ENCODE results near the gene OR10G3.
"Not testable (repeated sequence)": the region's sequence is repeated elsewhere in the genome, so short reads cannot be mapped to it uniquely, and the experiment has no call there.

The OR10G3 gene, protein sequence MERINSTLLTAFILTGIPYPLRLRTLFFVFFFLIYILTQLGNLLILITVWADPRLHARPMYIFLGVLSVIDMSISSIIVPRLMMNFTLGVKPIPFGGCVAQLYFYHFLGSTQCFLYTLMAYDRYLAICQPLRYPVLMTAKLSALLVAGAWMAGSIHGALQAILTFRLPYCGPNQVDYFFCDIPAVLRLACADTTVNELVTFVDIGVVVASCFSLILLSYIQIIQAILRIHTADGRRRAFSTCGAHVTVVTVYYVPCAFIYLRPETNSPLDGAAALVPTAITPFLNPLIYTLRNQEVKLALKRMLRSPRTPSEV

DNA sequence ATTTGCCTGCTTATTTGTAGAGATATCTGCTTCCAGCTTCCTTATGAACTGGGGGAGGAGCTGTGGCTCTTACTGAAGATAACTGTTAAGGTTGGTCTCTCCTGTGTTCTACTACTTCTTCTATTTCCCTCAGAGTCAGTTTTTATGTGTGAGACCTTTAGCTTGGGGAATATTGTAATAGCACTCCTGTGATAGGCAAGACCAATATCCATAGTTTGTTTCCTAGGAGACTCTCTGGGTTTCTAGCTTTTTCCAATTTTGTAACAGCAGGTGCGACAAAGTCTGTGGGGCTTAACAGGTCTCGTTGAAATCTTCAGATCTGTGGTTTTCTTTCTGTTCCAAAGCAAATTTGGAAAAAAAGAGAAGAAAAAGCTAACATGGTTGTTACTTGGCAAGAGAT is at the start of gene OR10G3:
Gene OR10G3 (minus strand): TSS at position 101 of the 400 bp plus-strand sequence. CDS start 9,332 bp downstream, outside the sequence.
- DNase-seq (ENCODE audit: low read depth), result no peak

DNA sequence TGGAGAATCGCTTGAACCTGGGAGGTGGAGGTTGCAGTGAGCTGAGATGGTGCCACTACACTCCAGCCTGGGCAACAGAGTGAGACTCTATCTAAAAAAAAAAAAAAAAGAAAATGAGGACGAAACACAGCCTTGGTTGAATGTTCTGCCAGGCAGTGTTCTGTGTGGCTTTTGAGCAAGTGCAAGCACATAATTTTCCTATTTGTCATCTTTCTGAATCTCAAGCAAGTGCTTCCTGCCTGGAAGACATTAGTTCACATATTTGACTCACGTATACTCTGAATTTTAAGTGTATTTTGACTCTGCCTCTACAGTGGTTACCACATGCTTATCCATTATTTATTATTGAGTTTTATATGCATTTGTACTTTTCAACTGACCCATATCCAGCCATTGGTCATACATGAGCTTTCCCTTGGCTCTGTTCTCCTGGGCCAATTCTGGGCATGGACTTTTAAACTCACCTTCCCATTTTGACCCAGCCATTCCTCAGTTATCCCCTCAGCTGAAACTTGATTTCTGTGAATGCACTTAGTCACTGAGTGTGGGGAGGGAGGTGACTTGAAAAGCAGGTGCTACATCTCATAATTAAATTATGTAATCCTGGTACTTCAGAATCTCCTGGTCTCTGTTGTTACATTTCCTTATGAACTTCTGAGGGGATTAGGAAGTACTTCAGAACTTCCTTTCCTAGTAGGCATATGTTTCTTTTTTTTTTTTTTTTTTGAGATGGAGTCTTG is 46.8 kb upstream of the OR10G3 start:
- DNase-seq (ENCODE audit: low read depth), result no peak

DNA sequence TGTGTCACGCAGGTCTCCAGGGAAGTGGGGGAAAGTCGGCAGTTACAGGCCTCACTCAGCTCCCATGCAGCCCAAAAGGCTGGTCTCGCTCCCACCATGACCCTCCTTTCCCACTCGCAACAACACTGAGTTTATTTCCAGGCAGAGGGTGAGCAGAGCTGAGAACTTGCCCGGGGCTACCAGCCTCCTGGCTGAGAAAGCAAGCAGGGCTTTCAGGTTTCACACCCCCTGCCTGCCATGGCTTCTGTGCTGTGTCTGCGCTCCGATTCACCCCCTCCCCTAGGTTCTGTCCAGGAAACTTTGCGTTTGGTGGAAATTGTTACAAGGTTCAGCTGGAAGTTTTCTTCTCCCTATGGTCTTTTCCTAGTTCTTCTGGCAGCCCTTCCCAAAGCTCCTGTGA is 37.7 kb upstream of the OR10G3 start:
- no peak for DNase-seq (ENCODE audit: low read depth)

DNA sequence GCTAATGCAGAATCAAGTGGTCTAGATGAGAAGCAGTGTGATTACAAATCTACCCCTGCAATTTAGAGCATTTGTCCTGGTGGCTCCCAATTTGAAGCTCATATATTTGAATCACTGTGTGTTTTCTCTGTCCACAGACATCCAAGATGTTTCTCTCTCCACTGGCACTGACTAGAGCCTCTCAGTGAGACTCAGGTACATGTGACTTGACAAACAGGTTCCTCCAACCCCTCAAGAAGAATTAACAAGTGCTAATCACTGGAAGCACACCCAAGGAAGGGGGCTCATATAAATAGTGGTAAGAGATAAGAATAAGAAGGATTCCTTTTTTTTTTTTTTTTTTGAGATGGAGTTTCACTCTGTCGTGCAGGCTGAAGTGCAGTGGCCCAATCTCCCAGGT is 34.4 kb upstream of the OR10G3 start:
- DNase-seq (ENCODE audit: low read depth), result no peak

DNA sequence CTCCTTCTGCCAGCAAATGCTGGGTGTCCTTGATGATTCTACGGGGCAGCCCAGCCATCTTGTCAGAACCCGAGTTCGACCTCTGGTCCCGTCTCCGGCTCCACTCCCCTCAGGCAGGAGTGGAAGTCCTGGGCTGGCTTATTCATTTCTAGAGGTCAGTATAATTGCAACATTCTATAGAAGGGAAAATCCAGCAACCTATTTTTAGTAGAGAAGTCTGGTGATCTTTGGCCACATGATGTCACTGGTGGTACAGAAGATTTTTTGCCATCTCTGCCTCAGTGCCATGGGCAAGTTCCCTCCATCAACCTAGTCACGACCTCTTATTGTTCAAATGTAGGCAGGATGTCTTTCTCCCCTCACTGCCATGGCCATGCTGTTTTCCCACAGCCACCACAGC is 32.4 kb upstream of the OR10G3 start:
- no peak for DNase-seq (ENCODE audit: low read depth)

DNA sequence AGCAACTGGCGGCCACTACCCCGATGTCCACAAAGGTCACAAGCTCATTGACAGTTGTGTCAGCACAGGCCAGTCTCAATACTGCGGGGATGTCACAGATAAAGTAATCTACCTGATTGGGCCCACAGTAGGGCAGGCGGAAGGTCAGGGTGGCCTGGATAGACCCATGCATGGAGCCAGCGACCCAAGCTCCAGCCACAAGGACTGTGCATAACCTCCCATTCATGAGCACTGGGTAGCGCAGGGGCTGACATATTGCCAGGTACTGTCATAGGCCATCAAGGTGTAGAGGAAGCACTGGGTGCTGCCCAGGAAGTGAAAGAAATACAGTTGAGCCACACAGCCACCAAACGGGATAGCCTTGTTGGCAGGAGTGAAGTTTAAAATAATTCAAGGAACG is 22.3 kb upstream of the OR10G3 start:
- DNase-seq (ENCODE audit: low read depth), result not testable (repeated sequence)

DNA sequence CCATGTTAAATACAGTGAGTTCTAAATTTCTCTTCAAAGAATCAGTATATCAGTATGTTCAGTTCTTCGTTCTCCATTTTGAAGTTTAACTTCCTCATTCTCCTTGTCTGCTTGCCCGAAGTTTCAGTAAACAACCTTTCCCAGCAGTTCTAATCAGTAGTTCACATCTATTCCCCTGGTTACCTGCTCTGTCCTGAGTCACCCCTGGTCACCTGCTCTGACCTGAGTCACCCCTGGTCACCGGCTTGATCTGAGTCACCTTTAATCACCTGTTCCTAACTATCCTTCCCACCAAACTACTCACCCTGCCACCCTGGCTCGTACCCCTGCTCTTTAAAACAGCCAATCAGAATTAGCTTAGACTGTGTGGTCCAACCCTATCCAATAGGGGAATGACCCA is 9.4 kb upstream of the OR10G3 start:
- DNase-seq (ENCODE audit: low read depth), result no peak

DNA sequence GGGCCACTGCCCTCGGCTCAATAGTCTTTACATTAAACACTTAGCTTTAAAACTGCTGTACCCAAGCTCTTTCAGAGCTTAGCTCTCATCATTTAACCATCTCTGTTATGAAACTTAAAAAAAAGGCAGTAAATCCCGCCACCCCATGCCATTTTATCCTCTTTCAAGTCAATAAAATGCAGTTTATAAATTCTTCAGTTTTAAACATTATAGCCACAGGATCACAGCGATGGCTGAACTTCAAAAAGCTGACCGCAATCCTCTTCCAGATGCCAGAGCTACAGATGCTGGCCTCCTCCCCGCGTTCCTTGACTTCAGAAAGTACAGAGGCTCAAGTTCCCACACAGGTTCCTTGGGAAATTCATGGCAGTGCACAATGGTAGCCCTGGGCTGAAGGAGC is 4.2 kb downstream of the OR10G3 start:
- DNase-seq (ENCODE audit: low read depth), result no peak

DNA sequence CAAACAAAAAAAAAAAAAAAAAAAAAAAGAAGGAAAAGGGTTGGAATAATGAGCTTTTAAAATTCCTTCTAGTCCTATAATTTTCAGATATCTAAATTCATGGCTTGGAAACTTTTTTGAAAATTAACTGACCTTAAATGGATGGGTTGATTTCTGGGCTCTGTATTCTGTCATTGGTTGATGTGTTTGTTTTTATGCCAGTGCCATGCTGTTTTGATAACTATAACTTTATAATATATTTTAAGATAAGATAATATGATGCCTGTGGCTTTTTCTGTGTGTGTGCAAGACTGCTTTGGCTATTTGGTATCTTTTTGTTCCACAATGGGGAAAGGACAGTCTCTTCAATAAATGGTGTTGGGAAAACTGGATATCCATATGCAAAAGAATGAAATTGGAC is 7.3 kb downstream of the OR10G3 start:
- DNase-seq (ENCODE audit: low read depth), result no peak

DNA sequence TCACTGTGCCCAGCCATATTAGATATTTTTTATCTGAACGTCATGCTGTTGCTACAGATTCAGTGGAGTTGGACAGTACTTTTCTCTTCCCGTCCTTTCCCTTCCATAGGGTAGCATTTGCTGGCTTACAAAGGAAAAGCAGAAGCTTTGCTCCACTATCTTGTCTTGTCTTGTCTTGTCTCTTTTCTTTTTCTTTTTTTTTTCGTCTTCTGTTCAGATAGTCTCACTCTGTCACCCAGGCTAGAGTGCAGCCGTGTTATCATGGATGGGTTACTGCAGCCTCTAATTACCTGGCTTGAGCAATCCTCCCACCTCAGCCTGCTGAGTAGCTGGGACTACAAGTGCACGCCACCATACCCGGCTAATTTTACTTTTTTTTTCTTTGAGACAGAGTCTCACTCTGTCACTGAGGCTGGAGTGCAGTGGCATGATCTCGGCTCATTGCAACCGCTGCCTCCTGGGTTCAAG is 21.1 kb downstream of the OR10G3 start:
- no peak for DNase-seq (ENCODE audit: low read depth)

DNA sequence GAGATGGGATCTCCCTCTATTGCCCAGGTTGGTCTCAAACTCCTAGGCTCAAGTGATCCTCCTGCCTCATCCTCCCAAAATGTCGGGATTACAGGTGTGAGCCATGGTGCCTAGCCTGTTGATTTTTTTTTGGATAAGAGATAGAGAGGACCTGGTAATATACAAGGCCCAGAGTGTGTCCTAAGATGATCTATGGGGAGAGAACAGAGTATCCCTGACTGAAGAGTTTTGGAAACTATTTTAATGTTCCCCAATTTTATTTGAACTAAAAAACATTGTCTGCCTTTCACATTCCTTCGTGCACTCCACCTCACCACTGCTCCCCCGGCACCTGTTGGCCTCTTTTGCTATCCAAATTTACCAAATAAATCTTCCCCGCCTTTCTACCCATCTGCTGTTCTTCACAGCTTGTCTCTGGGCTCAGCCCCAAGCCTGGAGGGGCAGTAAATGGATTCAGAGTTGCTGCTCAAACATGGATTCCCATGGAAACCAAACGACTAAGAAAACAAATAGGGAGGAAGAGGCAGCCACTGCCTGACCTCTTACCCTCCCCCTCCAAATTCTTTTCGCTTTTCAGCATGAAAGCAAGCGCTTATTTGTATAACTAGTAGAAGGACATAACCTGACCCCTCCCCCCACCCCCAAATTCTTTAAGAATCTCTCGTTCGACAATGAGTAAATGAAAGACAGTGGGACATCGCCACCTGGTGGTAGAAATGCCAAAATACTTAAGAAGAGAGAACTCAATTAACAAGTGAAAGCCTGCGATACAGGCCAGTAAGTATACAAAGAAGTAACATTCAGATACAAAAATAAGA is 22.6 kb downstream of the OR10G3 start:
- peak; percentile 52 for DNase-seq (ENCODE audit: low read depth)

DNA sequence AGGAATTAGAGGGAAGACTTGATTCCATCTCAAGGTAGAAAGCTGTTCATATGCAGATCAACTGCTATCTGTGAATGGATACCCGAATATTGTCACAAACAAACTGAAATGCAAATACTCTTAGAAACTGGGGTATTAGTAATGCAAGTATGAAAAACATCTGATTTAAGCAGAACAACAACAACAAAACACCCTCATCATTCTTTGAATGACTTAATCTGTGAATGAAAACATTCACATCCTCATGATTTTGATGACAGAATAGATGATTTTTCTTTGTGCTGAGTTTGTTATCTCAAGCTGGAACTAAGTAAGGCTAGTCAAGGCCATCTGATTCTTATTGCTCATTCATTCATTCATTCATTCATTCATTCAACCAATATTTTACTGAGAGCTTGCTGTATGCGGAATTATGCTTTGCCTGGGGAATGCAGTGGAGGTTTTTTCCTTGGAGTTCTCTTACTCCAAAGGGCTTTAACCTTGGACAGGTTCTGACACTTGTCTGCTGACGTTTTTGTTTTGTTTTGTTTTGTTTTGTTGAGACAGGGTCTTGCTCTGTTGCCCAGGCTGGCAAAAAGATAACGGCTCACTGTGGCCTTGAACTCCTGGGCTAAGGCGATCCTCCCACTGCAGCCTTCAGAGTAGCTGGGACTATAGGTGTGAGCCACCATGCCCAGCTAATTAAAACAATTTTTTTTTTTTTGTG is 23.3 kb downstream of the OR10G3 start:
- DNase-seq (ENCODE audit: low read depth), result no peak

DNA sequence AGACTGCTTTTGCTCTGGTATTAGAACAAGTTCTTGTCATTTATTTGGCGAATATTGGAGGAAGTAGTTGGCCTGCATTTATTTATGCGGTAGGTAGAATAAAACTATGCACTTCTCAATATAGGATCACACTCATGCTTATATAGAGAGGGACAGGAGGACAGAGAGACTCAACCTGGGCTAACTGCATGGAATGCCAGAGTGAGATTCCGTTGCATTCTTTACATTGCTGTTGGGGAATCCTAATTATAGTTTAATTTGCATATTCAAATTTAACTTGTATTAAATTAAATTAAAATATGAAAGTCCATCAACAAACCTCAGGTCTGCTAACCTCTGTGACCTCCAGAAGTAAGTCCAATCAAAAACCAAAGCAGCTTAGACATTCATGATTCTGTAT is 26.6 kb downstream of the OR10G3 start:
- no peak for DNase-seq (ENCODE audit: low read depth)

DNA sequence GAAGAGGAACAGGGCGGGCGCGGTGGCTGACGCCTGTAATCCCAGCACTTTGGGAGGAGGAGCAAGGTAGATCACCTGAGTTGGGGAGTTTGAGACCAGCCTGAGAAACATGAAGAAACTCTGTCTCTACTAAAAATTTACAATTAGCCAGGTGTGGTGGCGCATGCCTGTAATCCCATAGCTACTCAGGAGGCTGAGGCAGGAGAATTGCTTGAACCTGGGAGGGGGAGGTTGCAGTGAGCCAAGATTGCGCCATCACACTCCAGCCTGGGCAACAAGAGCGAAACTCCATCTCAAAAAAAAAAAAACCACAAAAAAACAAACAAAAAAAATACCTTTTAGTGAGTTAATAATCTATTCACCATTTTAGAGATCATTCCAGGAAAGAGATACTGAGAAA is 35.3 kb downstream of the OR10G3 start:
- not testable (repeated sequence) for DNase-seq (ENCODE audit: low read depth)

DNA sequence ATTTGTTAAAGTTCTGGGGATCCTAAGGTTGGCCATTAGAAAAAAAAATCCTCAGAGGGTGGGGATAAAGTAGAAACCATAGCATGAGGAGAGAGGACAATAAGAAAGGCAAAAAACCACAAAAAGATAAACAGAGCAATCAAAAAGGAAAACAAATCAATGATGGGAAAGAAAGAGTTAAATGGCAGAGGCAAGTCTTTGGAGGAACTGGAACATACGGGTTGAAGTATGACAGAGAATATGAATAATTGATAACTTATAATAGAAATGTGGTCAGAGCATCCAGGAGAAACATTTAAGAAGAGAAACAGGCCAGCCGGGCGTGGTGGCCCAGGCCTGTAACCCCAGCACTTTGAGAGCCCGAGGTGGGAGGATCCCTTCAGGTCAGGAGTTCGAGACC is 35.9 kb downstream of the OR10G3 start:
- no peak for DNase-seq (ENCODE audit: low read depth)

DNA sequence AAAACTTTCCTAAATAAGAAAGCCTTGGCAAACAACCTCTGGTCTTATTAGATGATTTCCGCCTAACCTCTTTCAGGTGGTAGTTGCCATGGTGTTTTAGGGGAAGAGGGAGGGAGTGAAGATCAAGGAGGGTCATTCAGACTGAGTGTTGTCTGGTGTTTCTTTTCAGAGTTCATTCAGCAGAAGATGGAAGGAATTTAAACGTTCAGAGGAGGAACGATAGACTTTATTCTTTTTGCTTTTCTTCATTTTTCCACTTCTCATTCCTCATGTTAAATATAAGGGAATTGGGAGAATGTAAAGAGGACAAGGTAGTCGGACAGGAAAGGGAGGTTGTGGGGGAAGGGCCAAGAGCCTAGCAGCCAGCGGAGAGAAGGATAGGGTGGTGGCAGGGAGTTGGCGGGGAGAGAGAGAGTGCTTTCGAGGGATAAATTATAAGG is 36.3 kb downstream of the OR10G3 start:
- no peak for DNase-seq (ENCODE audit: low read depth)

DNA sequence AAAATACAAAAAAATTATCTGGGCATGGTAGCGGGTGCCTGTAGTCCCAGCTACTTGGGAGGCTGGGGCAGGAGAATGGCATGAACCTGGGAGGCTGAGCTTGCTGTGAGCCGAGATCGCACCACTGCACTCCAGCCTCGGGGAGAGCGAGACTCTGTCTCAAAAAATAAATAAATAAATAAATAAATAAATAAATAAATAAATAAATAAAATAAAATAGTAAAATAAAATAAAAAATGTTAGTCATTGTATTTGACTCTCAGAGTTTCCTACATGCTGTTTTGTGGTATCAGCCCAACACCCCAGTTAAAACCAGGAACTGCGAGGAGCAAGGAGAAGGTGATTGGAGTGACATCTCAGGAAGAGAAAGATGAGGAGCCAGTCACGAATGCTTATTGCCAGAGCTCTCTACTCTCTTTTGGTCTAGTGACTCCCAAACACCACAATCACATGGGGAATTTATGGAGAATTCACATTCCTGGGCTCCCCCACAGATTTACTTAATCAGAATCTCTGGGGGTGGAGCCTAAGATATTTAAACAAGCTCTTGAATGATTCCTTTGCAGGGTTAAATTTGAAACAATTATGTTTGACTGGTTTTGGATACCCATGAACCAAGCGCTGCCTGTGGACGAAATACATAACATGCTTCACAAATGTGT is 38.3 kb downstream of the OR10G3 start:
- DNase-seq (ENCODE audit: low read depth), result no peak

DNA sequence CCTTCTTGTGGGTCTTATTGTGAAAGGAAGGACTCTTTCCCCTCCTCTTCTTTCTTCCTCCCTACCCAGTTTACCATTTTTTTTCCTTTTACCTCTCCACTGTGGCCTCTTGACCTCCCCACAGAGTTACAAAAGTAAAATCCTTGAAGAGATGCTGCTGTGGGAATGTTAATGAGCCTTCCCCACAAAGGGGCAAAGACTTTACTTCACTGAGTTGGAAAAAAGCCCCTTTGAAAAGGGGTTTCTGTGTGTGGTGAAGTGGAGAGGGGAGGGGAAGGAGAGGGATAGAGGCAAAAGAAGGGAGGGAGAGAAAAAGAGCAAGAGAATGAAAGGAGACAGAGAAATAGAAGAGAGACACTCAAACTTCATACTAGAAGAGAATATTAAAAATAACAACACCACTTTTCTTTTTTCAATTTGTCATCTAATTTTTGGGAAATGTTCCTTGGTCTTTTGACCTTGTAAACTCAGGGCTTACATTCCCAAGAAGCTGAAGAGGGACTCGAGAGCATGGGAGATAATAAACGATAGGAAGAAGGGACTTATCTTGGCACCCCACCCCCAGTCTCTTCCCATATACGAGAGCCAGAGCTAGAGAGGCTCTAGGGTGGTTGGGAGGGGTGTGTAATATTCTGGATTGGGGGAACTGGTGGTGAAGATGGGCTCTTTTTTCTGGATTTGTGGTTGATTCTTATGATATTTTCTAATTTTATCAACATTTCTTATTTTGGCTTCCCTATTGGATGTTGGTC is 40.5 kb downstream of the OR10G3 start:
- no peak for DNase-seq (ENCODE audit: low read depth)

DNA sequence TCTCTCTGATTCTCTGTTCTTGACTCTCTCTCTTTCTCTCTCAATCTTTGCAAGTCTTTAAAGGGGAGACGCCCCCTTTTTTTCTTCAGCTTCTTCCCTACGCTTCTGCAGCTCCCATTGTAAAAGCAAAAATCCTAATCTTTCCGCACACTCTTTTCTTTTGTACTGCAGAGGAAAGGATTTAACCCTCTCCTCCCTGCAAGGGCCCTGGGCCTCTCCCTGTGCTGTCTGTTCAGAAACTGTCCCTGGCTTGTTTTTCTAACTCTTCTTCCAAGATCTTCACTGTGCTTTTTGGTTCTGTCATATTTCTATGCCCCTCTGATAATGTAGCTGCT is 42.8 kb downstream of the OR10G3 start:
- no peak for DNase-seq (ENCODE audit: low read depth)

DNA sequence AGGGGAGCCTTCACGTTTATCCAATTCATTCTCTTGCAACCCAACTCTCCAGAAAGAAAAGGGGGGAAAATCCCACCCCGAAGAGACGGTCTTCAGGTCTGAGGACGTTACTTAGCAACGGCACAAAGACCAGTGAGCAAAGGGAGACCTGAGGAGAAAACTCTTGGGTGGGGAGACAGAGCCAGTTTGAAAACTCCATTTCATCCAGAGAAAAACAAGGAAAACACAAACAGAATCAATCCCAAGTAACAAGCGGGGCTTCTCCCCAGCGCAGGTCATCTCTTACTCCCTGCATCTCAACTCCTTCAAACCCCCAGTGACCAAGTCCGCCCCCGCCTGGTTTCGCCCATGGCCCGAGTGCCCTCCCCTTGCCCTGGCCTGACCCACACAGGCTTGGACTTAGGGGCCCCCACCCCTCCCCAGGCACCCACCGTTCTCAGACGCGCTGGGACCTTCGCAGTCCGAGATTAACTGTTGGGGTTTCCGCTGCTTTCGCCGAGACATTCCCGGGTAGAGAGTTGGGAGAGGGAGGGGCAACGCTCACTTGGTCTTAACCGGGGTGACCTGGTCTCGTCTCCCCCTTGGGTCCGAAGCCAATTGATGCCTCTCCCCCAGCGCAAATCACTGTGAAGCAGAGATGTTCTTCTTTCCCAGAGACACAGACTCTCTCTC is 43.3 kb downstream of the OR10G3 start:
- DNase-seq (ENCODE audit: low read depth), result no peak
